WI38 (cell line): Measurements from ENCODE around the gene TTC8.

Source experiments
- H3K4me3 ChIP-seq: 2 replicates; pipeline ENCODE4 v1.5.1; 2011; ENCODE audit warnings: low read depth, mild to moderate bottlenecking, control low read depth, low read length
- TF ChIP-seq, protein P1 (sequence below): IDR thresholded peaks from 2 replicates; pipeline ENCODE4 v1.5.1; 2012; ENCODE audit warnings: low read depth, mild to moderate bottlenecking, control low read depth, low read length

TTC8 gene

DNA sequence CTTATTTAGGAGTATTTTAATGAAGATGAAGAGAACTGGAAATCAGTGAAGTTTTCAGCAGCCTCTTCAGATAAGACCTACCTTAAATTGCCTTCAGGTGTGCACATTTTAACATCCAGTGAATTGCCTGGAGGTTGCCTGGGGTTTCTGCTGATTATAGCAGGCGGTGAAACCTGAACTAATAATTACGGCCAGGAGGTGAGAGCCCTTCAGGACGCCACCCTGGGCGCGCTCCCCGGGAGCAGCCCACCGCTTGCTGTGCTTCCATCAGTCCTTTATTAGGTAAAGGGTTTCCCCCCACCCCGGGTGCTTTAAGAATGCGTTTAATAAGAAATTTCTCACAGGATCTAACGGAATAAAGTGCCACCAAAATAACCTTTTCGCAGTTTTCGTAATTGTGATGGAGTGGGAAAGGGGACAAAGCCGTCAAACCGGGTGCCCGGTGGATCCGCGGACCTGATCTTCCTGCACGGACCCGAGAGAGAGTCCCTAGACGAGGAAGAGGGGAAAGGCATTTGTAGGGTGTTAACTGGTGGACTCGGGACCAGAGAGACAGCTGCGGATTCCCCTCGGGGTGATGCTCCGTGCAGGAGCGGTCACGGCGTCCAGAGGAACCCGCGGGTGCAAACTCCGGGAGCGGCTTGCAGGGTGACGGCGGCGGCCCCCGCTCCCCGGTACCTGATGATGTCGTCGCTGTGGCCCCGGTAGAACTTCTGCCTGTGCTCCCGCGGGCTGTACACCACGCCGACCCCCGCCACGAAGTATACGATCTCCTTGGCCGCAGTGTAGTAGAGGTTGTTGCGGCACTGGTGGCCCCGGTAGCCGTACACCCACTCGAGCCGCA lies 32.6 kb upstream of the TTC8 start:
- TF ChIP-seq, protein P1, sequence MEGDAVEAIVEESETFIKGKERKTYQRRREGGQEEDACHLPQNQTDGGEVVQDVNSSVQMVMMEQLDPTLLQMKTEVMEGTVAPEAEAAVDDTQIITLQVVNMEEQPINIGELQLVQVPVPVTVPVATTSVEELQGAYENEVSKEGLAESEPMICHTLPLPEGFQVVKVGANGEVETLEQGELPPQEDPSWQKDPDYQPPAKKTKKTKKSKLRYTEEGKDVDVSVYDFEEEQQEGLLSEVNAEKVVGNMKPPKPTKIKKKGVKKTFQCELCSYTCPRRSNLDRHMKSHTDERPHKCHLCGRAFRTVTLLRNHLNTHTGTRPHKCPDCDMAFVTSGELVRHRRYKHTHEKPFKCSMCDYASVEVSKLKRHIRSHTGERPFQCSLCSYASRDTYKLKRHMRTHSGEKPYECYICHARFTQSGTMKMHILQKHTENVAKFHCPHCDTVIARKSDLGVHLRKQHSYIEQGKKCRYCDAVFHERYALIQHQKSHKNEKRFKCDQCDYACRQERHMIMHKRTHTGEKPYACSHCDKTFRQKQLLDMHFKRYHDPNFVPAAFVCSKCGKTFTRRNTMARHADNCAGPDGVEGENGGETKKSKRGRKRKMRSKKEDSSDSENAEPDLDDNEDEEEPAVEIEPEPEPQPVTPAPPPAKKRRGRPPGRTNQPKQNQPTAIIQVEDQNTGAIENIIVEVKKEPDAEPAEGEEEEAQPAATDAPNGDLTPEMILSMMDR = no peak
- H3K4me3 ChIP-seq = peak overlapping the region; percentile 62

DNA sequence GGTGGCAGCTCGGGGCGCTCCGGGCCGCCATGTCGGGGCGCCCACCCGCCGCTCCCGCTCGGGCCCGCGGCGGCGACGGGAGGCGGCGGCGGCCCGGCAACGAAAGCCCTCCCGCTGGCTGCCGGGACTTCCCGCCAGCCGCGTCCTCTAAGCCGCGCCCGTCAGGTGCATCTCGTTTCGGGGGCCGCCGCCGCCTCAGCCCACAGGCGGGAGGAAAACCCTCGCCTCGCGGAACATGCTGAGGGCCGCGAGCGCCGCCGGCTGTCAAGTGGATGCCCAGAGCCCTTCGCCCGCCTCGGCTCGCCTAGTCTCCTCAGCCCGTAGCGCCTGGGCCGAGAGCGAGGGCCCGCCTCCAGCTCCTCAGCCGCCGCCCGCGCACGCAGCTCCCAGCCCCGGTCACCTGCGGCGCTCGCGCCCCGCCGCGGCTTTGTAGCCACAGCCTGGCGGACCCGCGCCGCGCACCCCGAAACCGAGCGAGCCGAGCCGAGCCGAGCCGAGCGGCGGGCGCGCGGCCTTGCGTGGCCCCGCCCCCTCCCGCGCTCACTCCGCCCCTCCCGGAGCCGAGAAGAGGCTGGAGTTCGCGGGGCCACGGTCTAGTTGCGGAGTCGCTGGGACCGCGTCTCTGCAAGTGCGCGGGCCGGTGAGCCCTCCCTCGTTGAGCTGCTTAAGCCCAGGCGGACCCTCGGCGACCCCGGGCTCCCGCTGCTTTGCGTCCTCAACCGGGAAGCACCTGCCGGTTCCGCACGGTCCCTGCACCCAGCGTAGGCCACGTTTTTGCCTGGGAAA lies 31.8 kb upstream of the TTC8 start, which contains the start of gene EML5:
Gene EML5, minus strand, starts transcription at position 481 of the 786 bp plus-strand sequence. Its CDS starts 450 bp downstream, at position 31.
- H3K4me3 ChIP-seq = peak within 1 kb of the TSS; percentile 62
- TF ChIP-seq, protein P1 = peak; percentile 16; the same call in 1 of the 2 replicates

DNA sequence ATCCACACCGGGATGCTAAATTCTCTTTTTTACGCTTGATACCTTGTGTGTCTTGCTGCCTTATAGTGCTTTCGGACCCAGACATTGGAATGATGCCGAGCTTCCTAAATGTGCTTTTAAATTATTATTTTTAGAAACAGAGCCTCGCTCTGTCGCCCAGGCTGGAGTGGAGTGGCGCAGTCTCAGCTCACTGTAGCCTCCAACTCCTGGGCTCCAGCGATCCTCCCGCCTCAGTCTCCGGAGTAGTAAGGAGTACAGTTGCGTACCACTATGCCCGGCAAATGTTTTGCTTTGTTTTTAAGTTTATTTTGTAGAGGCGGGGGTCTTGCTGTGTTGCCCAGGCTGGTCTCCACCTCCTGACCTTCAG lies 31.2 kb upstream of the TTC8 start:
- TF ChIP-seq, protein P1 = no peak
- peak overlapping the region; percentile 62 for H3K4me3 ChIP-seq

DNA sequence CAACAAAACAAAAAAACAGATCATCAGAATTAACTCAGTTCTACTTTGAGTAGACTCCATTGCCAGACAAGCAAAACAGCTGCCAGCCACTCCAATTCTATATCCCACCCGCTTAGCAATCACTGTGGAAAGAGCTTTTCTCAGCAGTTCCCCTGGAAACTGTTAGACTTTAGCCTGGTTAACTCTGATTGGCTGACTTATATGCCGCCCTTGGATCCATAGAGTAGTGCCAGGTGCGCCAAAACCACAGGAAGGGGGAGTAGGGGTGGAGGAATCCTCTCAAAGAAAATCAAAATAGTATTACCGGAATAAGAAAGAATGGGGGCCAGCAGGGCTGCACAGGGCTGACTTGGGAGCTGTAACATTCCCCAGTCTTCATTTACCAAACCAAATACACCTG lies 26.3 kb upstream of the TTC8 start:
- no peak overlapping the region for H3K4me3 ChIP-seq
- TF ChIP-seq, protein P1 = no peak

DNA sequence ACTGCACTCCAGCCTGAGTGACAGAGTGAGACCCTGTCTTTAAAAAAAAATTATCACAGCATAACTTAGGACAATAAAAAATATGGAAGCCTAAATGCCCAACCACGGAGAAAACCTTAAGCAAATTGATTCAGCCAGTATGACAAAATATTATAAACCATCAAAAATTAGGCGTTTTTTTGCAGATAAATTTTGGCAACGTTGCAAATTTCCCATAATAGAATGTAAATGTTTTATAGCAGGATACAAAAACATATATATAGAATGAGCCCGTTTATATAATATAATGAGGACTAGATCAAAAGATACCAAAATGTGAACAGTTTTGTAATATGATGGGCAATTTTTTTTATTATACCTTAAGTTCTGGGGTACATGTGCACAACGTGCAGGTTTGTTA lies 24.9 kb upstream of the TTC8 start:
- TF ChIP-seq, protein P1 = no peak
- no peak overlapping the region for H3K4me3 ChIP-seq

DNA sequence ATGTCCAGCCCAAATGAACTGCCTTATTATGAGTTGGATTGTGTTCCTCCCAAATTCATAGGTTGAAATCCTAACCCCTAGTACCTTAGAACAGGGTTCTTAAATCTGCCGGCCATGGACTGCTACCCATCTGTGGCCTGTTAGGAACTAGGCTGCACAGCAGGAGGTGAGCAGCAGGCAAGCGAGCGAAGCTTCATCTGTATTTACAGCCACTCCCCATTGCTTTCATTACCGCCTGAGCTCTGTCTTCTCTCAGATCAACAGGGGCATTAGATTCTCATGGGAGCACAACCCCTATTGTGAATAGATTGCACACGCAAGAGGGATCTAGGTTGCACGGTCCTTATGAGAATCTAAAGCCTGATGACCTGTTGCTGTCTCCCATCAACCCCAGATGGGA lies 21.9 kb upstream of the TTC8 start:
- H3K4me3 ChIP-seq = no peak overlapping the region
- TF ChIP-seq, protein P1 = no peak

DNA sequence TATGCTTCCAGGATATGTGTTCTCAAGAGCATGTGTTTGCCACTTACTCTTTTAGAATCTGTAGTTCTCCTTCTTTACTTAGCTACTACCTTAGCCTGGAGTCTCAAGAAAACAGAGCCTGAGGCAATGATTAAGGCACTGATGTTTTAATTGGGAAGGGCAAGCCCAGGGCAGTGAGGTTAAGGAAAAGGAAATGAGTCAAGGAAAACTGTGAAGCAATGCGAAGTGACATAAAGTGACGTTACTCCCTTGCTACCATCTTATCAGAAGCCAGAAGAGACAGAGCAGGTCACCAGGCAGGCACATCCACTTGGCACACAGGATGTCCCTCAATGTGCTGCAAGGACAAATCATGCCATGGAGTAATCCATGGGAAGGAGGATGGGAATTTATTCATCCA lies 20.4 kb upstream of the TTC8 start:
- TF ChIP-seq, protein P1 = no peak

More for the DNA sequence above, 20.4 kb upstream of the TTC8 start:
- H3K4me3 ChIP-seq = no peak overlapping the region
